ENCODE measurements around the gene CRABP1. TPM values are rescaled to one million over a fixed set of nuclear protein-coding genes. Genes with fewer than 3 reads are reported as not detected.

Gene CRABP1
- total RNA-seq, 4 donors from 2014 or later = not detected

- 40 to 41% methylated on average over 3 of the region's 8 CpGs for WGBS, 2 donors
- H3K4me3 ChIP-seq = no peak overlapping the region
- H3K9me3 ChIP-seq = no peaks in the 10 kb centered on the region
- H3K36me3 ChIP-seq = no peaks in the 10 kb centered on the region
- DNase-seq = no peak
- TF ChIP-seq POLR2A (IDR thresholded peaks at IDR 0.05) = no peak
- no peak for TF ChIP-seq CTCF (IDR thresholded peaks at IDR 0.05)
- H3K27me3 ChIP-seq = peaks cover 0 to 48% (median 0%) of the 10 kb centered on the region in 4 donors
- H3K27ac ChIP-seq = no peak overlapping the region
- H3K4me1 ChIP-seq = peaks cover 0 to 3% (median 0%) of the 10 kb centered on the region in 3 donors
- intact Hi-C loops (cut with DNase I) = no loop called here
These were observed 22.7 kb downstream of the CRABP1 start for GRCh38 chr15:78362716-78363380.

- Histone ChIP-seq H3K4me1 (peaks cover 0 to 3% (median 0%) of the 10 kb centered on the region in 3 donors), H3K36me3 (no peaks in the 10 kb centered on the region), H3K4me3 (no peak overlapping the region), H3K27ac (no peak overlapping the region), H3K27me3 (peaks cover 0 to 44% (median 0%) of the 10 kb centered on the region in 4 donors), H3K9me3 (no peaks in the 10 kb centered on the region)
- no peak for DNase-seq
- intact Hi-C loops (cut with DNase I) = no loop called here
- 82 to 88% methylated on average over 5 to 6 of the region's 6 CpGs for WGBS, 2 donors
- TF ChIP-seq POLR2A (IDR thresholded peaks at IDR 0.05) (no peak), CTCF (IDR thresholded peaks at IDR 0.05) (no peak)
These were observed 23.2 kb downstream of the CRABP1 start for GRCh38 chr15:78363381-78363734.

- no peak for TF ChIP-seq POLR2A (IDR thresholded peaks at IDR 0.05)
- TF ChIP-seq CTCF (IDR thresholded peaks at IDR 0.05) = no peak
- intact Hi-C loops (cut with DNase I) = no loop called here
- H3K9me3 ChIP-seq = no peaks in the 10 kb centered on the region
- WGBS, 2 donors = 56 to 100% methylated on average over 2 of the region's 7 CpGs
- H3K27ac ChIP-seq = no peak overlapping the region
- H3K27me3 ChIP-seq = peaks cover 0 to 44% (median 0%) of the 10 kb centered on the region in 4 donors
- DNase-seq = no peak
- no peaks in the 10 kb centered on the region for H3K36me3 ChIP-seq
- peaks cover 0 to 3% (median 0%) of the 10 kb centered on the region in 3 donors for H3K4me1 ChIP-seq
- H3K4me3 ChIP-seq = no peak overlapping the region
These were observed 24.1 kb downstream of the CRABP1 start for GRCh38 chr15:78364233-78364632.

GRCh38 chr15:78365917-78366316, 25.8 kb downstream of the CRABP1 start:
- TF ChIP-seq POLR2A (IDR thresholded peaks at IDR 0.05) (no peak), CTCF (IDR thresholded peaks at IDR 0.05) (no peak)
- Histone ChIP-seq H3K9me3 (no peaks in the 10 kb centered on the region), H3K4me1 (peaks cover 0 to 3% (median 0%) of the 10 kb centered on the region in 3 donors), H3K36me3 (no peaks in the 10 kb centered on the region), H3K4me3 (no peak overlapping the region), H3K27me3 (peaks cover 0 to 31% (median 0%) of the 10 kb centered on the region in 4 donors), H3K27ac (no peak overlapping the region)
- no peak for DNase-seq
- intact Hi-C loops (cut with DNase I) = no loop called here
- WGBS, 2 donors = 30 to 38% methylated on average over 4 to 7 of the region's 8 CpGs

- intact Hi-C loops (cut with DNase I) = no loop called here
These were observed 26.2 kb downstream of the CRABP1 start for GRCh38 chr15:78366342-78366741.

More at GRCh38 chr15:78366342-78366741, 26.2 kb downstream of the CRABP1 start:
- DNase-seq = no peak
- Histone ChIP-seq H3K36me3 (no peaks in the 10 kb centered on the region), H3K4me1 (peaks cover 0 to 3% (median 0%) of the 10 kb centered on the region in 3 donors), H3K27me3 (peaks cover 0 to 28% (median 0%) of the 10 kb centered on the region in 4 donors), H3K4me3 (no peak overlapping the region), H3K27ac (no peak overlapping the region), H3K9me3 (no peaks in the 10 kb centered on the region)
- 63 to 70% methylated on average over 5 of the region's 5 CpGs for WGBS, 2 donors
- no peak for TF ChIP-seq POLR2A (IDR thresholded peaks at IDR 0.05)
- no peak for TF ChIP-seq CTCF (IDR thresholded peaks at IDR 0.05)
